ENCODE results near the gene IHH.

IHH gene

DNA sequence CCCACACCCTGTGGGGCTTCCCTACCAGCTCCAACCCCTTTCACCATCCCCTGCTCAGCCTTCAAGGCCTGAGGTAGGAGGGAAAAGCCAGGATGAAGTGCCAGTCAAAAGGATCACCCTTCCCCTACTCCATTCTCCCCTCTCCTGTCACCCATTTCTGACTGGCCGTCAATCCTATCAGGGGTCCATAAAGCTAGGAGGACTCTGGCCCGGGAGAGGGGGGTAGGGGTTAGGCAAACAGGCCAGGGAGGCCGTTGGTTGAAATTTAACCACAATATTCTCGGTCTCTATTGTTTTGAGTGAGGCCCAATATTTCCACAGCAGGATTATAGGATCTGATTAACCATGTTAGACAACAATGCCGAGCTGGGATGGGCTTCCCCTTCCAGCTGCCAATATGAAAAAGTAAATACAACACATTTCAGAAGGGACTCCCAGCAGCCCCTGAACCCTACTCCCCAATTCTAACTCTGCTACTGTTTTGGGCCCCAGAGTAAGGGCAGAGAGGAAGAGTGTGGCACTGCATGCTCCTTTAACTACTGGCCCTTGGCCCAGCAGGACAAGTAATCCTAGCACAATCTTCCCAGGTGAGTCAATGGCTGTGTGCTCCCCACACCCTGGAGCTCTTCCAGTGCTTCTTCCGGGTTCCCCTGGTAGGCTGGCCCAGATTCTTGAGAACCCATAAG, 10.6 kb upstream of the IHH start:
- H3K9me3 ChIP-seq (ENCODE audit: control insufficient read depth, low read length), result no peaks in the 10 kb centered on the region
- H3K4me1 ChIP-seq (ENCODE audit: control insufficient read depth, insufficient read depth, low read length), result peaks cover 41% of the 10 kb centered on the region
- H3K9ac ChIP-seq (ENCODE audit: low read length), result no peak overlapping the region
- no peaks in the 10 kb centered on the region for H3K27me3 ChIP-seq (ENCODE audit: control insufficient read depth, insufficient read depth, low read length)
- no peaks in the 10 kb centered on the region for H3K36me3 ChIP-seq (ENCODE audit: control insufficient read depth, insufficient read depth, low read length)
- H3K4me3 ChIP-seq (ENCODE audit: low read length), result no peak overlapping the region

DNA sequence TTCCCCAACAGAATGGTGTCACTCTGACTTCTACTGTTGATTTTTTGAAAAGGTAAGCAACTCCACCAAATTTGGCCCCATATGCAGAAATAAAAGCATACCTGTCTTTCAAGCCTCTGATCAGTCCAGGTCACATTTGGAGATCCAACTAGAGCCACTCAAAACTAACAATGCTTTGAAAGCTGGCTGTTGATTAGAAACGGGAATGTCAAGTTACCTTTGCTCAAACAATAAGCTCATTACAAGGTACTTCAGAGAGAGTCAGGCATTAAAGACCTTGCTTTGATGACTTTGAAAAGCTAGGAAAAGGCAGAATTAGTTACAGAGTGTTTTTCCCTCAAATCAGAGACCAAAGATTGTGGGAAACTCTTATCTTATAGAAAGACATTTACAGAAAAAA, 4.8 kb upstream of the IHH start:
- H3K9me3 ChIP-seq (ENCODE audit: control insufficient read depth, low read length), result no peaks in the 10 kb centered on the region
- peaks cover 8% of the 10 kb centered on the region for H3K4me1 ChIP-seq (ENCODE audit: control insufficient read depth, insufficient read depth, low read length)
- H3K4me3 ChIP-seq (ENCODE audit: low read length), result no peak overlapping the region
- H3K9ac ChIP-seq (ENCODE audit: low read length), result no peak overlapping the region
- H3K36me3 ChIP-seq (ENCODE audit: control insufficient read depth, insufficient read depth, low read length), result no peaks in the 10 kb centered on the region
- peaks cover 17% of the 10 kb centered on the region for H3K27me3 ChIP-seq (ENCODE audit: control insufficient read depth, insufficient read depth, low read length)

DNA sequence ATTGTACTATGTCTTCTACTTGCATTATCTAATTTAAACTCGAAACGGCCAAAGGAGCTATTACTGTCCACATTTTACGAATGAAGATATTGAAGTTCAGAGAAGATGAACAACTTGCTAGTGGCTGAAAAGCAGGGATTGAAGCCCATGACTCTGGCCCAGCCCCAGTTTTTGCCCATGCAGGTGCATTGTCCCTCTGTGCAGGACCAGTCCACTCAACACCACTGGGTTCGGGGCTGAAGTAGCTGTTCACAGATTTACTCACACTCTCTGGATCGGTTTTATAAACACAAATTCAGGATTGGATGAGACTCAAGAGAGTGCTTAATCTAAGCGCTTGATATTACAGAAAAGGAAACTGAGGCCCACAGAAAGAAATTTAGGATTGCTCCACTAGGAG, 1.4 kb upstream of the IHH start:
- Histone ChIP-seq H3K9ac (ENCODE audit: low read length) (no peak overlapping the region), H3K27me3 (ENCODE audit: control insufficient read depth, insufficient read depth, low read length) (peaks cover 47% of the 10 kb centered on the region), H3K36me3 (ENCODE audit: control insufficient read depth, insufficient read depth, low read length) (no peaks in the 10 kb centered on the region), H3K4me3 (ENCODE audit: low read length) (no peak overlapping the region), H3K9me3 (ENCODE audit: control insufficient read depth, low read length) (no peaks in the 10 kb centered on the region), H3K4me1 (ENCODE audit: control insufficient read depth, insufficient read depth, low read length) (peaks cover 26% of the 10 kb centered on the region)

DNA sequence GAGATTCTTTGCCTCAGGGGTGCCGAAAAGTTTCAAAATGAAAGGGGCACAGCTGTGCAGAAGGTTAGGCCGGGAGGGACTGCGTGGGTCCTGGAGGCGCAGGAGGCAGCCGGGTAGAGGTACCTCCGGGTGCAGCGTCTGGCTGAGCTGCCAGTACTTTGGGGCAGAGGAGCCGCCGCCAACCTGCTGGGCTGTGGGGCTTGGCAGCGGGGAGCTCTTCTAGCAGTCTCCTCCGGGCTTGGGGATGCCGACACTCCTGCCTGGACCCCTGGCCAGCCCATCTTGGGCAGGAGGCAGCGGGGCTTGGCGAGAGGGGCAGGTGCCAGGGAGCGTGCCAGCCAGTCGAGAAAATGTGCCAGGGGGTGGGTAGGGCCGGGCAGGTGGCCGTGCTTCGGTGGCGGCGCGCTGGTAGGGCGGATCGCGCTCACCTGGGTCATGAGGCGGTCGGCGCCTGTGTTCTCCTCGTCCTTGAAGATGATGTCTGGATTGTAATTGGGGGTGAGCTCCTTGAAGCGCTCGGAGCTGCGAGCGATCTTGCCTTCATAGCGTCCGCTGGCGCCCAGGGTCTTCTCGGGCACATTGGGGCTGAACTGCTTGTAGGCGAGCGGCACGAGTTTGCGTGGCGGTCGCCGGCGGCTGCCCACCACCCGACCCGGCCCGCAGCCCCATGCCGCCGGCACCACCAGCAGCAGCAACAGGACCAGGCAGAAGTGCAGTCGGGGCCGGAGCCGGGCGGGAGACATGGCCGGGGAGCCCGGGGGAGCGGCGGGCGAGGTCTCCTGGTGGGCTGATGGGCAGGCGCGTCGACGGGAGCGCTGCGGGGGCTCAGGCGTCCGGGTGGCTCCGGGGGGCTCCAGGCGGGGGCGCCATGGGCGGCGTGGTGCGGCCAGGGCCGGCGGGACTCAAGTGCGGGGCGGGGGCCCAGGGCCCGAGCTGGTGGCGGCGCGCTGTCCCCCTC, 717 bp downstream of the IHH start:
- peaks cover 57% of the 10 kb centered on the region for H3K27me3 ChIP-seq (ENCODE audit: control insufficient read depth, insufficient read depth, low read length)
- H3K9me3 ChIP-seq (ENCODE audit: control insufficient read depth, low read length), result no peaks in the 10 kb centered on the region

DNA sequence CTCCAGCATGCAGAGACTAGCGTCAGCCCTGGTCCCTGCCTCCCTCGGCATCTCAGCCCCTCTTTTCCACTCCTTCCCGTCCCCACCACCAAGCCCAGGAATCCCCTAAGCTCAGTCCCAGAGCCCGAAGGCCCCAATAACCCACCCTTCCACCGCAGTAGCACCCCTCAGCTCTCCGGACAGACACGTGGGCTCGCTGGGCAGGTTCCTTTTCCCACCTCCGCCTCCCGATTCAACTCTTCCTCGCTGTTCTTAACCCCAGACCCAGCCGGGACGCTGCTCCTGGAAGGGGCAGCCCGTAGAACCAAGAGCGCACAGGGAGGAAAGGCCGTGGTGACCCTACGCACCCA, 1.4 kb downstream of the IHH start:
- Histone ChIP-seq H3K9me3 (ENCODE audit: control insufficient read depth, low read length) (no peaks in the 10 kb centered on the region), H3K36me3 (ENCODE audit: control insufficient read depth, insufficient read depth, low read length) (peaks cover 5% of the 10 kb centered on the region), H3K4me3 (ENCODE audit: low read length) (peak overlapping the region; percentile 82), H3K9ac (ENCODE audit: low read length) (peak overlapping the region; percentile 80), H3K27me3 (ENCODE audit: control insufficient read depth, insufficient read depth, low read length) (peaks cover 57% of the 10 kb centered on the region), H3K4me1 (ENCODE audit: control insufficient read depth, insufficient read depth, low read length) (peaks cover 38% of the 10 kb centered on the region)

More for the DNA sequence above, 717 bp downstream of the IHH start:
- Histone ChIP-seq H3K9ac (ENCODE audit: low read length) (peak overlapping the region; percentile 80), H3K4me3 (ENCODE audit: low read length) (peak overlapping the region; percentile 82), H3K36me3 (ENCODE audit: control insufficient read depth, insufficient read depth, low read length) (peaks cover 5% of the 10 kb centered on the region), H3K4me1 (ENCODE audit: control insufficient read depth, insufficient read depth, low read length) (peaks cover 38% of the 10 kb centered on the region)

DNA sequence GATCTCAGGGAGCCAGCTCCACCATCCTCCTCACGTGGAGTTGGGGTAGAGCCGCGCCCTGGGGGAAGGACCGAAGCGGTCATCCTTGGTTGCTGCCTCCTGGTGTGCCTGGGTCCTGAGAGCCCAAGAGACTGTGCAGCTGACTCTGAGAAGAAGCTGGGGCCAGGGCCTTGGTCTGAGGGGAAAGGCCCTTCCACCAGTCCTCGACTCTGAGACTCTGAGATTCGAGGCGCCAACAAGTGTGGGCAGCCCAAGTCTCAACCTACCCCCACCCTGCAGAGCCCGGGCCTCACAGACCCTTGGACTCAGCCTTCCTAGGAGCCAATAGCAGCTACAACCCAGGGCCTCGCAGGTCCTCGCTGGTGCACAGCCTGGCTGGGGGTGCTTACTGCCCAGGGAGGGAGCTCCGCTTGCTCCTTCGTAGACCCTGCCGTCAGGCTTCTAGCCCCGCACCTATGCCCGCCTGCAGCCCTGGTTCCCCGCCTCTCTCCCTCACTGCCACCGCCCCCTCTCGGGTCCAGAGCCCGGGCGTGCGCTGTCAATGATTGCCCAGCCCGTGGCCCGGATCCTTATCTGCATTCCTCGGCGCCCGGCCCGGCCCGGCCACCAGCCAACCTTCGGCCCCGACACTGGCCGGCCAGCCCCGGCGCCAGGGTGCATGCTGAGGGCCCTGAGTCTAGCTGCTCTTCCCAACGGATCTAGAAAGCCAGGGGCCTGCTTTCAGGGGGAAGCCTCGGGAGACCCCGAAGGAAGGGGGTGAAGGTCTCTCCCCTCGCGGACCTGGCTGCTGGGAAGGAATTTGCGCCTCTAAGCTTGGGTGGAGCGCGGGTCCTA, 2.0 kb downstream of the IHH start:
- Histone ChIP-seq H3K9me3 (ENCODE audit: control insufficient read depth, low read length) (no peaks in the 10 kb centered on the region), H3K9ac (ENCODE audit: low read length) (peak overlapping the region; percentile 80), H3K4me3 (ENCODE audit: low read length) (peak overlapping the region; percentile 82), H3K4me1 (ENCODE audit: control insufficient read depth, insufficient read depth, low read length) (peaks cover 38% of the 10 kb centered on the region), H3K27me3 (ENCODE audit: control insufficient read depth, insufficient read depth, low read length) (peaks cover 57% of the 10 kb centered on the region), H3K36me3 (ENCODE audit: control insufficient read depth, insufficient read depth, low read length) (peaks cover 5% of the 10 kb centered on the region)

DNA sequence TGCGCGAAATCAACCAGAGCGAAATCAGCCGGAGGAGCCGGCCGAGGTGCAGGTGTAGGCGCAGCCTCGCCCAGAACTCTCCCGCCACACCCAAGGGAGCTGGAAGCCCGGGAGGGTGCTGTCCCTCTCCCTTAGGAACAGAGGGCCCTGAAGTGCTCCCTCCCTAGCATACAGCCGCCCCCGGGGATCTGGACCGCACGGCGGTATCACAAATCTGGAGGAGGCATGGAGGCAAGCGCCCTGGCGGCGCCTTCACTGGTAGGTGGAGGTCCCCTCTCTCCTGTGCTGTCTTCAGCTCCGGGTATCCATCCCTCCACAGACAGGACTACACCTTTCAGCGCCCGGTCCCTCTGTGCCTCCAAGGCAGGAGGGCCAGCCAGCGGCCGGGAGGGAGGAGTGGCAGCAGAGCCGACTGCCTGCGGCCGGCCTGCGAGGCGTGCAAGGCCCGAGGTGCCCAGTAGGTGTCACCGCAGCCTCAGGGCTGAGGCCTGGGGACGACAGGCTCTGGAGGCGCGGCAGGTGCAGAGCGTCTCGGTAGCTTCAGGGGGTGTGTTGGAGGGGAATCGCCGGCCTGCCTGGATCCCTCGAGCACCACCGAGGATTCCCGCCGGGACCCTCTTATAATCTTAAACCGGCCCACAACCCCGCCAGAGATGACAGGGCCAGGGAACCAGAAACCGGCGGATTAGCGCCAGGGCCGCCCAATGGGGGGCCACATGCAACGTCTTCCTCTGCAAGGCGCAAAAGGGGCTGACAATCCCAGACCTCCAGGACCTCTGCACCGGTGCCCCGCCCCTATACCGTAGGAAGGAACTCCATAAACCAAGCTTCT, 2.8 kb downstream of the IHH start:
- H3K4me1 ChIP-seq (ENCODE audit: control insufficient read depth, insufficient read depth, low read length), result peaks cover 38% of the 10 kb centered on the region
- peak overlapping the region; percentile 80 for H3K9ac ChIP-seq (ENCODE audit: low read length)
- H3K27me3 ChIP-seq (ENCODE audit: control insufficient read depth, insufficient read depth, low read length), result peaks cover 55% of the 10 kb centered on the region
- H3K4me3 ChIP-seq (ENCODE audit: low read length), result peak overlapping the region; percentile 74
- no peaks in the 10 kb centered on the region for H3K9me3 ChIP-seq (ENCODE audit: control insufficient read depth, low read length)
- peaks cover 5% of the 10 kb centered on the region for H3K36me3 ChIP-seq (ENCODE audit: control insufficient read depth, insufficient read depth, low read length)

DNA sequence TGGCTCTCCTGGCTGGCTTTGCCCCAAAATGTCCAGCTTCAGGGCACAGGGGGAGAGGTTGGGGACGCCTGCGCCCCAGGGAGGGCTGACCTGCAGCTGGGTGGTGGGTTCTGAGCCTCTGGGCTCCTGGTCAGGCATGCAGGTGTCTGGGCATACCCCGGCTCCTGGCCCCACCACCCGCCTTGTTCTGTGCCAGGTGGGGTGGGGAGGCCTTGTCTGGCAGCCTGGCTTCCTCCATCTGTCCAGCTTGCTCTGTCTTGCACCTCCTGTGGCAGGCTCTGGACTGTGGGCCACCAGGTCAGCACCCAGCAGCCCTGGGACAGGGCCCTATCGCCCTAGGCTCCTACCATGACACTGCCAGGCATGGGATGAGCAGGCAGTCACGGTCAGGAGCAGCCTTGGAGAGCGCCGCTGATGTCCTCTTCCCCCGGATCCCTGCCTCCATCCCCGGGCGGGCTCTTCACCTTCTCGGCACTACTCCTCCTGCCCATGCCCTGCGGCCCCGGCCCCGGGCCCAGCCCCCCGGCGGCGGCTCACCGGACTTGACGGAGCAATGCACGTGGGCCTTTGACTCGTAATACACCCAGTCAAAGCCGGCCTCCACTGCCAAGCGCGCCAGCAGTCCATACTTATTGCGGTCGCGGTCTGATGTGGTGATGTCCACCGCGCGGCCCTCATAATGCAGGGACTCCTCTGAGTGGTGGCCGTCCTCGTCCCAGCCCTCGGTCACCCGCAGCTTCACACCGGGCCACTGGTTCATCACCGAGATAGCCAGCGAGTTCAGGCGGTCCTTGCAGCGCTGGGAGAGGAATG, 3.6 kb downstream of the IHH start:
- Histone ChIP-seq H3K27me3 (ENCODE audit: control insufficient read depth, insufficient read depth, low read length) (peaks cover 52% of the 10 kb centered on the region), H3K4me1 (ENCODE audit: control insufficient read depth, insufficient read depth, low read length) (peaks cover 38% of the 10 kb centered on the region), H3K36me3 (ENCODE audit: control insufficient read depth, insufficient read depth, low read length) (peaks cover 5% of the 10 kb centered on the region), H3K4me3 (ENCODE audit: low read length) (no peak overlapping the region), H3K9ac (ENCODE audit: low read length) (no peak overlapping the region), H3K9me3 (ENCODE audit: control insufficient read depth, low read length) (no peaks in the 10 kb centered on the region)

DNA sequence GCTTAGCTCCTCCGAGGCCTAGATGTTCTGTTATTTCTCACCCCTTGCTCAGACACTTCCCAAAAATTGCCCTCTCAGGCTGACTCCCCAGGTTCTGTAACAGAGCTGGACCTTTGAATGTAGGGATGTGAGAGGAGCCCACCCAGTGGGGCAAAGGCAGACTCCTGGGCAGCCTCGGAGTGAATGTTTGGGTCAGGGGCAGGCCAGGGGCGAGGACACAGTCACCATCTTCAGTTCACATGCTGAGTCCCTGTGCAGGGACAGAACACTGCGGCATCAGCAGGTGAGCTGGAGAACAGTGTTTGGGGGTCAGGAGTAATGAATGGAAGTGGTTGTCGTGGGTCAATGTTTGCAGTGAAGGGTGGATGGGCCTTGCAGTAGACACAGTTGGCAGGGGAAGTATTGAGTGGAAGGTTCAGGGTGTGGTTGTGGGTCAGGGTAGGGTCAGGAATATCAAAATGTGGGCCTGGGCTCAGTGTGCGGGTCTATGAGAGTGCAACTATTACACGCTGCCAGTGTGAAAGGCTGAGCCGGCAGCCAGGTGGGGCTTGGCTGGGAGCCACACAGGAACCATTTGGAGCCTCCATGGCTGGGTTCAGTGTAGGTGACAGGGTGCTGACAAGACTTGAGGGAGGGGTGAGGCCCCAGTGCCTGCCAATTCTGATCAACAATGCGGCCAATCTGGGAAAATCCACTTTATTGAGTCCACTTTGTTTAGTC, 4.4 kb downstream of the IHH start:
- Histone ChIP-seq H3K9ac (ENCODE audit: low read length) (no peak overlapping the region), H3K9me3 (ENCODE audit: control insufficient read depth, low read length) (no peaks in the 10 kb centered on the region), H3K4me1 (ENCODE audit: control insufficient read depth, insufficient read depth, low read length) (peaks cover 38% of the 10 kb centered on the region), H3K27me3 (ENCODE audit: control insufficient read depth, insufficient read depth, low read length) (peaks cover 44% of the 10 kb centered on the region), H3K4me3 (ENCODE audit: low read length) (no peak overlapping the region), H3K36me3 (ENCODE audit: control insufficient read depth, insufficient read depth, low read length) (peaks cover 5% of the 10 kb centered on the region)
